IMR-90 (cell line): Measurements from ENCODE around the gene WAC. TPM values are rescaled to one million over a fixed set of nuclear protein-coding genes. Genes with fewer than 3 reads are reported as not detected.

Experiments used
- ATAC-seq: fragments of 200-7000 bp; cut with Tn5 transposase; 2 replicates; pipeline ENCODE4 v1.9.1; 2020; ENCODE audit warnings: low read depth, mild to moderate bottlenecking, moderate library complexity
- BruUV-seq: library from RNA; stranded (reverse); fragments of 400-500 nt; replicated peaks from 2 replicates; lab custom pipeline; 2021; lab: Mats Ljungman, UMichigan
- CTCF ChIA-PET: fragments of 300-600 bp; formaldehyde crosslinking; extraction: SDS; loops from one replicate; lab custom pipeline; 2021; ENCODE audit warnings: antibody characterized with exemption; lab: Yijun Ruan, JAX
- POLR2A ChIA-PET: fragments of 300-600 bp; sonication (Branson Sonifier 250); formaldehyde crosslinking; loops from one replicate; lab custom pipeline; 2022; ENCODE audit warnings: antibody characterized with exemption; ENCODE audit not compliant: unreplicated experiment; lab: Charles Lee
- DNase-seq: peaks from one replicate; pipeline ENCODE4 v3.0.0; 2013
- H2AFZ ChIP-seq: replicated peaks from 2 replicates; pipeline ENCODE3; 2013; ENCODE audit warnings: low read length, mild to moderate bottlenecking; ENCODE audit not compliant: poor library complexity
- H2AK5ac ChIP-seq: 2 replicates; pipeline ENCODE4 v1.6.1; 2013; ENCODE audit warnings: low read depth, low read length, inconsistent platforms
- H2AK9ac ChIP-seq: replicated peaks from 2 replicates; pipeline ENCODE3; 2013; ENCODE audit warnings: mild to moderate bottlenecking, low read depth, low read length, moderate library complexity; ENCODE audit not compliant: poor library complexity
- H2BK120ac ChIP-seq: 2 replicates; pipeline ENCODE4 v1.6.1; 2013; ENCODE audit warnings: low read depth, low read length, inconsistent platforms
- H2BK15ac ChIP-seq: 3 replicates; pipeline ENCODE4 v1.6.1; 2013; ENCODE audit warnings: low read depth, low read length, inconsistent platforms
- H2BK20ac ChIP-seq: 2 replicates; pipeline ENCODE4 v1.6.1; 2013; ENCODE audit warnings: low read depth, mild to moderate bottlenecking, inconsistent platforms, low read length, moderate library complexity
- H2BK5ac ChIP-seq: 2 replicates; pipeline ENCODE4 v1.6.1; 2013; ENCODE audit warnings: mild to moderate bottlenecking, low read depth, low read length, inconsistent platforms; ENCODE audit not compliant: poor library complexity, severe bottlenecking
- H3K14ac ChIP-seq: replicated peaks from 2 replicates; pipeline ENCODE4 v1.6.1; 2013; ENCODE audit warnings: low read depth, low read length, inconsistent platforms
- H3K18ac ChIP-seq: 2 replicates; pipeline ENCODE4 v1.6.1; 2013; ENCODE audit warnings: low read depth, low read length, control low read depth
- H3K23ac ChIP-seq: 2 replicates; pipeline ENCODE4 v1.6.1; 2013; ENCODE audit warnings: low read depth, low read length, inconsistent platforms
- H3K27ac ChIP-seq: 2 replicates; pipeline ENCODE4 v1.5.1; 2013; ENCODE audit warnings: mild to moderate bottlenecking, control low read depth, low read length; ENCODE audit not compliant: insufficient read depth
- H3K27me3 ChIP-seq: 2 replicates; pipeline ENCODE4 v1.6.1; 2013; ENCODE audit warnings: low read length; ENCODE audit not compliant: control insufficient read depth, insufficient read depth
- H3K36me3 ChIP-seq: 2 replicates; pipeline ENCODE4 v1.6.1; 2013; ENCODE audit warnings: low read length, mixed read lengths; ENCODE audit not compliant: control insufficient read depth, insufficient read depth
- H3K4ac ChIP-seq: 2 replicates; pipeline ENCODE4 v1.6.1; 2013; ENCODE audit warnings: low read depth, low read length, inconsistent platforms
- H3K4me1 ChIP-seq: 2 replicates; pipeline ENCODE4 v1.6.1; 2013; ENCODE audit warnings: low read length, mixed read lengths; ENCODE audit not compliant: control insufficient read depth, insufficient read depth
- H3K4me2 ChIP-seq: 2 replicates; pipeline ENCODE4 v1.6.1; 2013; ENCODE audit warnings: low read depth, mild to moderate bottlenecking, control low read depth, low read length, moderate library complexity
- H3K4me3 ChIP-seq: 2 replicates; pipeline ENCODE4 v1.5.1; 2013; ENCODE audit warnings: low read depth, mild to moderate bottlenecking, control low read depth, low read length, moderate library complexity; ENCODE audit not compliant: insufficient read depth
- H3K56ac ChIP-seq: 2 replicates; pipeline ENCODE4 v1.6.1; 2013; ENCODE audit warnings: low read length, inconsistent platforms; ENCODE audit not compliant: insufficient read depth; ENCODE audit errors: extremely low read depth
- H3K79me1 ChIP-seq, 2 experiments: 2 replicates each; pipeline ENCODE4 v1.6.1; 2013; ENCODE audit warnings: low read length in 2 of 2, inconsistent platforms in 1 of 2, low read depth in 1 of 2
- H3K9ac ChIP-seq: 2 replicates; pipeline ENCODE4 v1.6.1; 2013; ENCODE audit warnings: low read depth, low read length, control low read depth
- H3K9me1 ChIP-seq: 2 replicates; pipeline ENCODE4 v1.6.1; 2013; ENCODE audit warnings: low read length, inconsistent platforms; ENCODE audit not compliant: insufficient read depth
- H3K9me3 ChIP-seq: 2 replicates; pipeline ENCODE4 v1.6.1; 2013; ENCODE audit warnings: low read length; ENCODE audit not compliant: control insufficient read depth, insufficient read depth
- H4K20me1 ChIP-seq: 2 replicates; pipeline ENCODE4 v1.6.1; 2013; ENCODE audit warnings: low read length, inconsistent platforms; ENCODE audit not compliant: insufficient read depth
- H4K5ac ChIP-seq: 2 replicates; pipeline ENCODE4 v1.6.1; 2013; ENCODE audit warnings: mild to moderate bottlenecking, low read depth, low read length, control low read depth
- H4K8ac ChIP-seq, 2 experiments: 2 replicates each; pipeline ENCODE4 v1.6.1; 2013; ENCODE audit warnings: low read depth in 2 of 2, low read length in 2 of 2, control low read depth in 1 of 2, inconsistent platforms in 1 of 2
- H4K91ac ChIP-seq: 2 replicates; pipeline ENCODE4 v1.6.1; 2013; ENCODE audit warnings: low read depth, low read length, inconsistent platforms; ENCODE audit not compliant: insufficient read depth
- BHLHE40 ChIP-seq: fragments of 150-350 bp; IDR thresholded peaks from 2 replicates; pipeline ENCODE4 v1.6.1; 2016; ENCODE audit warnings: mild to moderate bottlenecking, low read depth, low read length
- CTCF ChIP-seq: conservative IDR thresholded peaks from 2 replicates; pipeline ENCODE4 v1.5.1; 2012; ENCODE audit warnings: mild to moderate bottlenecking, low read depth, low read length, improper control_type of control experiment
- ELK1 ChIP-seq: fragments of 150-350 bp; IDR thresholded peaks from 2 replicates; pipeline ENCODE4 v1.6.1; 2016; ENCODE audit warnings: low read depth, mild to moderate bottlenecking, low read length, moderate library complexity, borderline replicate concordance
- FOS ChIP-seq: fragments of 150-350 bp; IDR thresholded peaks from 2 replicates; pipeline ENCODE4 v1.6.1; 2016; ENCODE audit warnings: low read depth, low read length
- MAFK ChIP-seq: IDR thresholded peaks from 2 replicates; pipeline ENCODE4 v1.6.1; 2012; ENCODE audit warnings: low read depth, low read length, improper control_type of control experiment
- MXI1 ChIP-seq: IDR thresholded peaks from 2 replicates; pipeline ENCODE4 v1.6.1; 2012; ENCODE audit warnings: low read depth, mild to moderate bottlenecking, low read length, moderate library complexity, borderline replicate concordance
- NFE2L2 ChIP-seq: fragments of 150-350 bp; IDR thresholded peaks from 2 replicates; pipeline ENCODE4 v1.6.1; 2016; ENCODE audit warnings: low read depth, mild to moderate bottlenecking, low read length
- RAD21 ChIP-seq: IDR thresholded peaks from 2 replicates; pipeline ENCODE4 v1.6.1; 2012; ENCODE audit warnings: low read length, improper control_type of control experiment
- RFX5 ChIP-seq: IDR thresholded peaks from 2 replicates; pipeline ENCODE4 v1.8.0; 2012; ENCODE audit warnings: low read depth, mild to moderate bottlenecking, low read length, moderate library complexity
- WGBS, 2 experiments: methylation state at CpG; one replicate each; pipeline versions ENCODE4 v1.1.5 to v1.1.7; 2013; ENCODE audit warnings: missing lambda C conversion rate in 2 of 2; ENCODE audit not compliant: insufficient read length in 1 of 2; ENCODE audit errors: extremely low coverage in 2 of 2; 5-methylcytosine and 5-hydroxymethylcytosine counted together
- dilution Hi-C: fragments of 300-500 bp; cut with HindIII; formaldehyde crosslinking; loops from one replicate; pipeline ENCODE4 v1.14.3; 2018; ENCODE audit warnings: low sequenced_read_pairs; ENCODE audit not compliant: unreplicated experiment
- in situ Hi-C: fragments of 300-500 bp; cut with MboI; formaldehyde crosslinking; loops from 3 replicates; pipeline ENCODE4 v1.14.3; 2019; ENCODE audit warnings: low sequenced_read_pairs, inconsistent platforms, mixed read lengths
- intact Hi-C: fragments of 100-400 bp; cut with micrococcal nuclease; formaldehyde crosslinking; loops from 2 replicates; pipeline ENCODE4 v1.10.0; 2022
- polyA plus RNA-seq, 3 experiments: library from polyadenylated mRNA; depleted of rRNA; stranded (reverse); fragments of >200 nt; gene quantifications; 2 replicates each; pipeline ENCODE4 v1.2.3, GENCODE V29; 2012; ENCODE audit warnings: low replicate concordance in 1 of 3
- total RNA-seq: library from RNA; depleted of rRNA; stranded (reverse); fragments of >200 nt; gene quantifications from 2 replicates; pipeline ENCODE4 v1.2.3, GENCODE V29; 2012
- TF ChIP-seq, protein P1 (sequence below): fragments of 150-350 bp; IDR thresholded peaks from 2 replicates; pipeline ENCODE4 v1.6.1; 2017; ENCODE audit warnings: mild to moderate bottlenecking, antibody characterized with exemption, low read length, low read depth

Gene WAC
- total and polyA plus RNA-seq, 2 of the 4 experiments (the other 2 are of a cell fraction), result 39.6 to 52.2 TPM

DNA sequence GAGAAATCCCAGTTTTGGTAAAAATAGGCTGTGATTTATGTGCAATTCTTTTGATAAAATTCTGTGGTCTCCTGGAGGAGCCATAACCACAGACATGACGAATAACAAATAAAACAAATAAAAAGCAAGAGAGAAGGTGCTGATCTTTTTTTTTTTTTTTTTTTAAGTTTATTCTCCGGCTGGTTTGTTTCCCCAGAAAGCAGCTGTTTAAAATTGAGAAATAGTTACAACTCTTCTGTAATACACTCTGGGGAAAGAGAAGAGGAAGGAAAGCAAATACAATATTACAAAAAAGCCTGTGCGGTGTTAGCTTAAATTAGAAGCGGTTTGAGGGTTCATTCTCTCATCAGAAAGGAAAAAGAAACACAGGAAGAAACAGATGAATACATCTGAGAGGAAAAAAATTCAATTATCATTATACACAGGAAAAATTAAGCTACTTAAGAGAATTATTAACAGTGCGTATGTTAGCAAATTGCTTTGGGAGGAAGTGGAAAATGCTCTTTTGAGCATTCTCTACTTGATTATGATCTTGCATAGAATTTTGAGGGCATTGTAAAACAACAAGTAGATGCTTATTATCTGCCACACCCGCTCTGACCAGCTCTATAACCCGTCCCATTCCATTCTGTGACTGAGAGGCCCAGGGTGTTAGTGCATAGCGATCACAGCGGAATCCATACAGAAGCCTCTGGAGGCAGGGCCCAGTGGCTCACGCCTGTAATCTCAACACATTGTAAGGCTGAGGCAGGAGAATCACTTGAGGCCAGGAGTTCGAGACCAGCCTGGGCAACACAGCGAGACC lies 40.6 kb upstream of the WAC start:
- DNase-seq (no peak), ATAC-seq (no peak)
- Histone ChIP-seq H3K36me3 (no peaks in the 10 kb centered on the region), H4K8ac (no peak overlapping the region), H3K18ac (no peak overlapping the region), H3K14ac (no peak overlapping the region), H2BK120ac (no peak overlapping the region), H4K20me1 (no peaks in the 10 kb centered on the region), H3K9me1 (no peaks in the 10 kb centered on the region), H2BK5ac (no peak overlapping the region), H3K27ac (no peak overlapping the region), H4K5ac (no peak overlapping the region), H2BK20ac (no peak overlapping the region), H3K9me3 (no peaks in the 10 kb centered on the region), H3K4me2 (no peak overlapping the region), H2AFZ (no peak overlapping the region), H3K27me3 (peaks cover 16% of the 10 kb centered on the region), H3K79me1 (no peaks in the 10 kb centered on the region), H4K91ac (no peak overlapping the region), H3K4me1 (no peaks in the 10 kb centered on the region), H2AK9ac (no peak overlapping the region), H3K9ac (no peak overlapping the region), H2AK5ac (no peak overlapping the region), H3K56ac (no peak overlapping the region), H2BK15ac (no peak overlapping the region), H3K4ac (no peak overlapping the region), H3K4me3 (no peak overlapping the region), H3K23ac (no peak overlapping the region)
- BruUV-seq, result no TSS peak
- intact Hi-C loops, result no loop called here
- ChIA-PET POLR2A (no interaction called here), CTCF (no interaction called here)
- dilution Hi-C loops, result no loop called here
- TF ChIP-seq MAFK (no peak), FOS (no peak), RFX5 (no peak), CTCF (no peak), NFE2L2 (no peak), BHLHE40 (no peak), ELK1 (no peak), MXI1 (no peak), RAD21 (no peak)
- TF ChIP-seq, protein P1, sequence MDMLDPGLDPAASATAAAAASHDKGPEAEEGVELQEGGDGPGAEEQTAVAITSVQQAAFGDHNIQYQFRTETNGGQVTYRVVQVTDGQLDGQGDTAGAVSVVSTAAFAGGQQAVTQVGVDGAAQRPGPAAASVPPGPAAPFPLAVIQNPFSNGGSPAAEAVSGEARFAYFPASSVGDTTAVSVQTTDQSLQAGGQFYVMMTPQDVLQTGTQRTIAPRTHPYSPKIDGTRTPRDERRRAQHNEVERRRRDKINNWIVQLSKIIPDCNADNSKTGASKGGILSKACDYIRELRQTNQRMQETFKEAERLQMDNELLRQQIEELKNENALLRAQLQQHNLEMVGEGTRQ, result no peak
- in situ Hi-C loops, result no loop called here
- WGBS, 2 experiments, result no CpG with 5 or more reads among the region's 12 CpGs
